A673 (cell line): ENCODE measurements around the gene BMPR1B.

Experiments
- CTCF ChIP-seq: fragments of 300-800, 200-600 bp; sonication (generic); conservative IDR thresholded peaks from 2 replicates; pipeline ENCODE4 v1.5.1; 2017; ENCODE audit warnings: low read depth, mild to moderate bottlenecking, antibody characterized with exemption, low read length, moderate library complexity, mixed read lengths
- EZH2 ChIP-seq: fragments of 200-600 bp; sonication (generic); IDR thresholded peaks from 2 replicates; pipeline ENCODE4 v1.6.1; 2017; ENCODE audit warnings: borderline replicate concordance, low read depth, mild to moderate bottlenecking, mixed read lengths, antibody characterized with exemption, low read length; ENCODE audit not compliant: poor library complexity, severe bottlenecking

DNA sequence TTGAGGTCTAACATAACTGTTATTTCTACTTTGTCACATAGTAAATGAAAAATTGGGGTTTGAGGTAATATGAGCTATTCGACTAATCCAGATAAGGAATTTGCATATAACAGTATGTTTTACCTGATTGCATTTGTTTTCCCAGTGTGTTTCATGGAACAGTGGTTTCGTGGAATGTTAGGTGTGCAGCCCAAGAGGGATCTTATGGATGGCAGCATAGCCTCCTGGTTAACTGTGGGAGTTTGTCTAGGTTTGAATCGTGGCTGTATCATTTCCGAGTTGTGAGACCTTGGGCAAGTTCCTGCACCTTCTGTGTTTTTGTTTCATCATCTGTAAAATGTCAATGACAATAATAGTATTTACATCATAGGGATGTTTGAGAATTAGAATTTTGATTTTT, 7.9 kb downstream of the BMPR1B start:
- no peak for TF ChIP-seq CTCF
- TF ChIP-seq EZH2 = no peak
